Esophagus muscularis mucosa (tissue), 4 donors: Measurements from ENCODE around the gene CPLX1. TPM values are rescaled to one million over a fixed set of nuclear protein-coding genes. Genes with fewer than 3 reads are reported as not detected.
"Not testable (repeated sequence)": the region's sequence is repeated elsewhere in the genome, so short reads cannot be mapped to it uniquely, and the experiment has no call there.

Experiments used
- DNase-seq: peaks from one replicate; pipeline ENCODE4 v3.0.0-alpha.2; 2017; ENCODE audit errors: extremely low spot score
- H3K27ac ChIP-seq, 4 donors: fragments of 200-600 bp; sonication (generic); replicated peaks in 1 of 4; 1 replicate in 3 of 4; 2 replicates in 1 of 4; pipeline ENCODE4 v1.5.1; 2016 to 2019; ENCODE audit warnings: mild to moderate bottlenecking in 1 of 4
- H3K27me3 ChIP-seq, 4 donors: fragments of 200-600 bp; sonication (generic); one replicate each; pipeline versions ENCODE4 v1.5.1 to v1.6.0; 2016 to 2019
- H3K36me3 ChIP-seq, 4 donors: fragments of 200-600 bp; sonication (generic); one replicate each; pipeline ENCODE4 v1.5.1; 2016 to 2019
- H3K4me1 ChIP-seq, 4 donors: fragments of 200-600 bp; sonication (generic); one replicate each; pipeline ENCODE4 v1.5.1; 2016 to 2019
- H3K4me3 ChIP-seq, 4 donors: fragments of 200-600 bp; sonication (generic); 1 replicate in 2 of 4; 2 replicates in 2 of 4; pipeline ENCODE4 v1.5.1; 2016 to 2019; ENCODE audit warnings: mild to moderate bottlenecking in 4 of 4, moderate library complexity in 1 of 4
- H3K9me3 ChIP-seq, 4 donors: fragments of 200-600 bp; sonication (generic); 1 replicate in 3 of 4; 2 replicates in 1 of 4; pipeline ENCODE4 v1.5.1; 2016 to 2019
- CTCF ChIP-seq, 3 experiments: fragments of 200-600 bp in 2 of 3; fragments of 450-650 bp in 1 of 3; sonication (generic) in 2 of 3; IDR thresholded peaks; one replicate each; pipeline ENCODE4 v1.5.1; 2017 to 2019; ENCODE audit warnings: antibody characterized with exemption in 3 of 3, mild to moderate bottlenecking in 2 of 3, moderate library complexity in 1 of 3
- EP300 ChIP-seq: sonication (generic); formaldehyde crosslinking; IDR thresholded peaks from one replicate; pipeline ENCODE4 v1.6.1; 2017; ENCODE audit warnings: antibody characterized with exemption
- POLR2A ChIP-seq: fragments of 450-650 bp; IDR thresholded peaks from one replicate; pipeline ENCODE4 v1.6.1; 2017; ENCODE audit warnings: antibody characterized with exemption, moderate library complexity, mild to moderate bottlenecking, low read depth
- POLR2AphosphoS5 ChIP-seq, 2 donors: sonication (generic); formaldehyde crosslinking; IDR thresholded peaks; one replicate each; pipeline ENCODE4 v1.6.1; 2017; ENCODE audit warnings: antibody characterized with exemption in 2 of 2
- WGBS: methylation state at CpG from one replicate; pipeline ENCODE4 v1.1.5; 2018; 5-methylcytosine and 5-hydroxymethylcytosine counted together
- intact Hi-C: fragments of 100-400 bp; cut with DNase I; formaldehyde crosslinking; loops from one replicate; pipeline ENCODE4 v1.15.1; 2023
- total RNA-seq, 4 donors: library from RNA; depleted of rRNA; stranded (reverse); fragments of >200 nt; gene quantifications; one replicate each; pipeline versions ENCODE4 v1.1.0 to v1.2.1, GENCODE V29; 2016

Gene CPLX1
- total RNA-seq, 4 donors from 2014 or later: 1.1 to 1.6 (median 1.3) TPM

DNA sequence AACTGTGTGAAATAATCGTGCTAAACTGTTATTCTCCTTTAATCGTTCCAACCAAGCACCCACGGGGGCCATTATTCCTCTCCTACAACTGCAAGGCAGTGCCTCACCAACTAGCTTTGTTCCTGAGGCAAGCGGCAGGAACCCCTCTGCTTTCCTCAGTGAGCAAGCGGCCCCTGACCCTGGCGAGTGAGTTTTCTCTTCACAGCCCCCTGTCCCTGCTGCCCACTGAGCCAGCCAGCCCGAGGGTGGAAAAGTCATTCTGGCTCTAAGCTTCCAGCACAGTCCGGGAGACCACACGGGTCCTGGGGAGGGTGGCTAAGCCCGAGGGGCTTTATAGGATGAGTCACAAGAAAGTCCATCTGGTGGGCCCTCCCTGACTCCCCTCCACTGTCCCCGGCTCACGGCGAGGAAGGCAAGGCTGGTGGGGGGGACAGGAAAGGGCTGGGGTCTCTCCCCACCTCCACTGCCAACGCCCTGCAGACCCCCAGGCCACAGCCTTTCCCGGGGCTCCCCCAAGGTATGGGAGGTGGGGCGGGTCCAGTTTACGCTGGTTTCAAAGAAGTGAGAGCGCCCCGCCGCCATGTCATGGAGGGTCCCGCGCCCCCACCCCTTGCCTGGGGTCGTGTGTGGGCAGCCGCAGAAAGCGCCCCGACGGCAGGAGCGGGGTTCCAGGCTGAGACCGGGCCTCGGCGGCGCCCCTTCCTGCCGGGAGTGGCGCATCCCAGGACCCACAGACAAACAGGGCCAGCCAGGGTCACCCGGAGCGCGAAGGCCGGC is 45.0 kb downstream of the CPLX1 start:
- peaks cover 6 to 18% (median 12%) of the 10 kb centered on the region in 4 donors for H3K27me3 ChIP-seq
- peaks cover 37 to 77% (median 58%) of the 10 kb centered on the region in 4 donors for H3K4me1 ChIP-seq
- H3K27ac ChIP-seq: peak overlapping the region; percentile 83 to 96 (median 92)
- WGBS: 4% methylated on average over 13 of the region's 38 CpGs
- H3K36me3 ChIP-seq: peaks cover 8 to 42% (median 31%) of the 10 kb centered on the region in 4 donors
- intact Hi-C loops: no loop called here
- DNase-seq: no peak
- peak overlapping the region; percentile 86 to 100 (median 94) for H3K4me3 ChIP-seq
- no peaks in the 10 kb centered on the region for H3K9me3 ChIP-seq
- TF ChIP-seq POLR2AphosphoS5 (IDR thresholded peaks at IDR 0.05) (no peak), CTCF (IDR thresholded peaks at IDR 0.05) (no peak), POLR2A (no peak), EP300 (no peak)

DNA sequence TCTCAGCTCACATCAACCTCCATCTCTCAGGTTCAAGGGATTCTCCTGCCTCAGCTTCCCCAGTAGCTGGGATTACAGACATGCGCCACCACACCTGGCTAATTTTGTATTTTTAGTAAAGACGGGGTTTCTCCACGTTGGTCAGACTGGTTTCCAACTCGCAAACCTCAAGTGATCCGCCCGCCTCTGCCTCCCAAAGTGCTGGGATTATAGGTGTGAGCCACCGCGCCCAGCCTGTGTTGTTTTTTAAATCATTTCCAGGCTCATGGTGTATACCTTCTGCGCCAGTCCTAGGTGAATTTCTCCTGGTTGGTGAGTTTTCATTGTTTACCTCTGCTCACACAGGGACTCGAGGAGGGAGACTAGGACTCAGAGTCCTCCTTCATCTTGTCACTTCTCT is 45.7 kb downstream of the CPLX1 start:
- peak overlapping the region; percentile 86 to 100 (median 94) for H3K4me3 ChIP-seq
- peaks cover 2 to 11% (median 5%) of the 10 kb centered on the region in 4 donors for H3K27me3 ChIP-seq
- H3K36me3 ChIP-seq: peaks cover 12 to 49% (median 37%) of the 10 kb centered on the region in 4 donors
- DNase-seq, H3K9me3 ChIP-seq, intact Hi-C loops: not testable (repeated sequence)
- 83% methylated on average over 10 of the region's 10 CpGs for WGBS
- H3K4me1 ChIP-seq: peaks cover 37 to 77% (median 54%) of the 10 kb centered on the region in 4 donors
- peak overlapping the region in 3 of 4 donors; percentile 83 to 96 (median 93) for H3K27ac ChIP-seq

DNA sequence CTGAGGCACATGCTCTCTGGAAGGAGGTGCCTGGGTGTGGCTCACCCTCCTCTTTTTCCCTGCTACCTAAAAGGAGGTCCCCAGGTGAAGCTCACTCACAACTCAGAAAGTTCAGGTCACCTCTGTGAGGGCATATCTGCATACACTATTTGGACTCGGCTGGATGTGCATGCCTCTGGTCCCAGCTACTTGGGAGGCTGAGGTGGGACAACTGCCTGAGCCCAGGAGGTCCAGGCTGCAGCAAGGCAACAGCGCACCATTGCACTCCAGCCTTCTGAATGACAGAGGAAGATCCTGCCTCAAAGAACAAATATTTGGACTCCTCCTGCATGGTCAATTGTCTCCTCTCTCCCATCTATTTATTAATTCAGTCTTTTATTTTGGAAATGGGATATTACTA is 46.4 kb downstream of the CPLX1 start:
- Histone ChIP-seq H3K4me3 (peak overlapping the region in 1 of 4 donors; percentile 90), H3K4me1 (peaks cover 40 to 77% (median 55%) of the 10 kb centered on the region in 4 donors), H3K36me3 (peaks cover 14 to 56% (median 44%) of the 10 kb centered on the region in 4 donors), H3K27me3 (peaks cover 0 to 4% (median 0%) of the 10 kb centered on the region in 4 donors), H3K9me3 (no peaks in the 10 kb centered on the region), H3K27ac (no peak overlapping the region)
- no peak for TF ChIP-seq POLR2AphosphoS5 (IDR thresholded peaks at IDR 0.05)
- no peak for TF ChIP-seq CTCF (IDR thresholded peaks at IDR 0.05)
- no peak for TF ChIP-seq POLR2A
- TF ChIP-seq EP300: no peak
- intact Hi-C loops: no loop called here
- 100% methylated on average over 2 of the region's 2 CpGs for WGBS
- DNase-seq: no peak

DNA sequence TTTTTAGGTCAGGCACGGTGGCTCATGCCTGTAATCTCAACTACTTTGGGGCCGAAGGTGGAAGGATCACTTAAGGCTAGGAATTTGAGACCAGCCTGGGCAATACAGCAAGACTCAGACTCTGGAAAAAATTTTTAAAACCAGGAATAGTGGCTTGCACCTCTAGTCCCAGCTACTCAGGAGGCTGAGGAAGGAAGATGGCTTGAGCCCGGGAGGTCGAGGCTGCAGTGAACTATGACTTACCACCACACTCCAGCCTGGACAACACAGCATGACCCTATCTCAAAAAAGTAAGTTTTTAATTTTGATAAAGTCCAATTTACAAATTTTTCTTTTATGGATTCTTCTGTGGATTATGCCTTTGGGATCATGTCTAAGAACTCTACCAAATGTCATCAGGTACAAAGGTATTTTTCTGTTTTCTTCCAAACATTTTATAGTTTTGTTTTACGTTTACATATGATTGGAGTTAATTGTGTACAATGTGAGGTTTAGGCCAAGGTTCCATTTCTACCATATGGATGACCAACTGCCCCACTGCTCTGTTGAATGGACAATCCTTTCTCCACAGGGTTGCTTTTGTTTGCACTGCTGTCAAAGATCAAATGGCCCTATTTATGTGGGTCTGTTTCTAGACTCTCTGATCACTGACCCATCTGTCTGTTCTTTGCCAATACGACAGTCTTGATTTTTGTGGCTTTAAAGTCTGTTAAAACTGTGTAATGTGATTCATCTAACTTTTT is 48.2 kb downstream of the CPLX1 start:
- no peak overlapping the region for H3K4me3 ChIP-seq
- no peak for DNase-seq
- TF ChIP-seq EP300: no peak
- no peaks in the 10 kb centered on the region for H3K27me3 ChIP-seq
- H3K9me3 ChIP-seq: no peaks in the 10 kb centered on the region
- WGBS: 89% methylated on average over 6 of the region's 6 CpGs
- H3K36me3 ChIP-seq: peaks cover 22 to 74% (median 55%) of the 10 kb centered on the region in 4 donors
- H3K27ac ChIP-seq: no peak overlapping the region
- intact Hi-C loops: no loop called here
- peaks cover 45 to 89% (median 64%) of the 10 kb centered on the region in 4 donors for H3K4me1 ChIP-seq

DNA sequence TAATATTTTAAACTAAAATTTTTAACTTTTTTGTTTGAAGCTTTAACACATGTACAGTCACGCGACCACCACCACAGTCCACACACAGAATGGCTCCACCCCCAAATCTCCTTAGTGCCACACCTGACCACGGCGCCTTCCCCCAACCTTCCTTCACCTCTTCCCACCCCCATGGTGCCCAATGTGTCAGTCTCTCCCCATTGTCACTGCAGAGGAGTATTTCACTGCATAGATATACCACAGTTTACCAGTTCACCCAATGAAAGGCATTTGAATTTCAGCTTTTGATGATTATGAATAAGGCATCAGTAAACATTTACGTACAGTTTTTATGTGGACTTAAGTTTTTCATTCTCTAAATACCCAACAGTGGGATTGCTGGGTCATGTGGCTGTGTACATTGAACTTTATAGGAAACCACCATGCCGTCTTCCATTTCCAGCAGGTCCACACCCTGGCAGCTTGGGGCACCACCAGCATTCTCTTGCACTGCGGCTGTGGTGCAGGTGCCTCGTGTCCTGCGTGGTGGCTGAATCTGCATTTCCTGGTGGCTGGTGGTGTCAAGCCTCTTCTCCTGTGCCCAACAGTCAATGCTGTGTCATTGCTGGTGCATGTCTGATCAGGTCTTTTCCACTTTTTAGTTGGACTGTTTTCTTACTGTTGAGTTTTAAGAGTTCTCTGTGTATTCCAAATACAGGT is 49.0 kb downstream of the CPLX1 start:
- TF ChIP-seq POLR2AphosphoS5 (IDR thresholded peaks at IDR 0.05) (no peak), EP300 (no peak), POLR2A (no peak), CTCF (IDR thresholded peaks at IDR 0.05) (no peak)
- H3K9me3 ChIP-seq: no peaks in the 10 kb centered on the region
- no peaks in the 10 kb centered on the region for H3K27me3 ChIP-seq
- H3K4me3 ChIP-seq: no peak overlapping the region
- peaks cover 22 to 77% (median 55%) of the 10 kb centered on the region in 4 donors for H3K36me3 ChIP-seq
- H3K27ac ChIP-seq: no peak overlapping the region
- intact Hi-C loops: no loop called here
- peaks cover 47 to 91% (median 65%) of the 10 kb centered on the region in 4 donors for H3K4me1 ChIP-seq
- DNase-seq: no peak
- 97% methylated on average over 9 of the region's 9 CpGs for WGBS

GRCh38 chr4:775485-775884 is 50.4 kb downstream of the CPLX1 start:
- DNase-seq, intact Hi-C loops, H3K27ac ChIP-seq, H3K9me3 ChIP-seq, H3K27me3 ChIP-seq, H3K4me3 ChIP-seq: not testable (repeated sequence)
- H3K36me3 ChIP-seq: peaks cover 22 to 86% (median 58%) of the 10 kb centered on the region in 4 donors
- WGBS: 96% methylated on average over 2 of the region's 2 CpGs
- peaks cover 48 to 93% (median 70%) of the 10 kb centered on the region in 4 donors for H3K4me1 ChIP-seq

DNA sequence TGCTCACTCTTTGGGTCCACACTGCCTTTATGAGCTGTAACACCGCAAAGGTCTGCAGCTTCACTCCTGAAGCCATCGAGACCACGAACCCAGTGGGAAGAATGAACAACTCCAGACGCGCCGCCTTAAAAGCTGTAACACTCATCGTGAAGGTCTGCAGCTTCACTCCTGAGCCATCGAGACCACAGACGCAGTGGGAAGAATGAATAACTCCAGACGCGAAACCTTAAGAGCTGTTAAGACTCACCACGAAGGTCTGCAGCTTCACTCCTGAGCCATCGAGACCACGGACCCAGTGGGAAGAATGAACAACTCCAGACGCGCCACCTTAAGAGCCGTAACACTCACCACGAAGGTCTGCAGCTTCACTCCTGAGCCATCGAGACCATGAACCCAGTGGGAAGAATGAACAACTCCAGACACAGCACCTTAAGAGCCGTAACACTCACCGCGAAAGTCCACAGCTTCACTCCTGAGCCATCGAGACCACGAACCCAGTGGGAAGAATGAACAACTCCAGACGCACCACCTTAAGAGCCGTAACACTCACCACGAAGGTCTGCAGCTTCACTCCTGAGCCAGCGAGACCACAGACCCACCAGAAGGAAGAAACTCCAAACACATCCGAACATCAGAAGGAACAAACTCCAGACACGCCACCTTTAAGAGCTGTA is 51.4 kb downstream of the CPLX1 start:
- intact Hi-C loops, H3K9me3 ChIP-seq, DNase-seq, H3K4me3 ChIP-seq, H3K27ac ChIP-seq, H3K27me3 ChIP-seq: not testable (repeated sequence)
- peaks cover 40 to 93% (median 64%) of the 10 kb centered on the region in 4 donors for H3K4me1 ChIP-seq
- H3K36me3 ChIP-seq: peaks cover 22 to 88% (median 62%) of the 10 kb centered on the region in 4 donors
- WGBS: 93% methylated on average over 30 of the region's 30 CpGs
